GM21447 (cell line): Measurements from ENCODE around the gene TPO.
"Not testable (repeated sequence)": the region's sequence is repeated elsewhere in the genome, so short reads cannot be mapped to it uniquely, and the experiment has no call there.

Source experiments
- ATAC-seq: cut with Tn5 transposase; IDR thresholded peaks from one replicate; pipeline ENCODE4 v1.9.1; 2021; ENCODE audit not compliant: unreplicated experiment

The TPO gene

GRCh38 chr2:1405124-1405523, 8.1 kb upstream of the TPO start:
- ATAC-seq: no peak

GRCh38 chr2:1405967-1406366, 7.3 kb upstream of the TPO start:
- ATAC-seq: no peak

- no peak for ATAC-seq
Observed at GRCh38 chr2:1406434-1406833, 6.8 kb upstream of the TPO start.

- no peak for ATAC-seq
Observed at GRCh38 chr2:1407950-1408675, 5.2 kb upstream of the TPO start.

- ATAC-seq: no peak
Observed at GRCh38 chr2:1414121-1414520, 858 bp downstream of the TPO start.

GRCh38 chr2:1414901-1415300, 1.6 kb downstream of the TPO start:
- not testable (repeated sequence) for ATAC-seq

GRCh38 chr2:1415501-1415900, 2.2 kb downstream of the TPO start:
- ATAC-seq: no peak

- no peak for ATAC-seq
Observed at GRCh38 chr2:1418566-1418965, 5.3 kb downstream of the TPO start.

GRCh38 chr2:1420746-1421480, 7.7 kb downstream of the TPO start:
- no peak for ATAC-seq

- ATAC-seq: no peak
Observed at GRCh38 chr2:1421731-1422130, 8.5 kb downstream of the TPO start.

- ATAC-seq: no peak
Observed at GRCh38 chr2:1422131-1422530, 8.9 kb downstream of the TPO start.

GRCh38 chr2:1422716-1423285, 9.5 kb downstream of the TPO start:
- no peak for ATAC-seq

GRCh38 chr2:1427086-1427485, 13.8 kb downstream of the TPO start:
- no peak for ATAC-seq

- ATAC-seq: no peak
Observed at GRCh38 chr2:1429895-1430294, 16.6 kb downstream of the TPO start.

- ATAC-seq: no peak
Observed at GRCh38 chr2:1430491-1430890, 17.2 kb downstream of the TPO start.

- no peak for ATAC-seq
Observed at GRCh38 chr2:1431886-1432400, 18.7 kb downstream of the TPO start.

GRCh38 chr2:1432726-1433125, 19.5 kb downstream of the TPO start:
- ATAC-seq: no peak

GRCh38 chr2:1436369-1436768, 23.1 kb downstream of the TPO start:
- ATAC-seq: no peak

GRCh38 chr2:1437101-1437500, 23.8 kb downstream of the TPO start:
- no peak for ATAC-seq

- no peak for ATAC-seq
Observed at GRCh38 chr2:1437537-1437936, 24.3 kb downstream of the TPO start.

GRCh38 chr2:1438972-1439371, 25.7 kb downstream of the TPO start:
- no peak for ATAC-seq

GRCh38 chr2:1440581-1440980, 27.3 kb downstream of the TPO start:
- no peak for ATAC-seq
